H1 (cell line): ENCODE measurements around the gene MCEMP1. TPM values are rescaled to one million over a fixed set of nuclear protein-coding genes. Genes with fewer than 3 reads are reported as not detected.

ENCODE experiments used
- CTCF ChIA-PET: fragments of 300-600 bp; sonication (Branson Sonifier 250); formaldehyde crosslinking; loops from one replicate; lab custom pipeline; 2021; ENCODE audit not compliant: partially characterized antibody; lab: Charles Lee
- POLR2A ChIA-PET: fragments of 300-600 bp; sonication (Branson Sonifier 250); formaldehyde crosslinking; loops from one replicate; lab custom pipeline; 2021; ENCODE audit warnings: inconsistent platforms; ENCODE audit not compliant: partially characterized antibody; lab: Charles Lee
- DNase-seq, 2 experiments: peaks; one replicate each; pipeline versions ENCODE4 v3.0.0 to v3.0.0-alpha.2; 2010 to 2022; ENCODE audit warnings: low spot score in 2 of 2, low read depth in 1 of 2, mixed read lengths in 1 of 2
- FAIRE-seq: peaks from 2 replicates; lab custom pipeline; 2011; peaks lifted over from hg19 to GRCh38; lab: Jason Lieb, UNC
- H2AFZ ChIP-seq: 2 replicates; pipeline ENCODE4 v1.8.1; 2012; ENCODE audit warnings: low read length, inconsistent platforms
- H2AK5ac ChIP-seq: 2 replicates; pipeline ENCODE4 v1.6.1; 2013; ENCODE audit warnings: low read depth, low read length
- H2BK120ac ChIP-seq: replicated peaks from 2 replicates; pipeline ENCODE3; 2013; ENCODE audit warnings: low read depth, low read length, inconsistent platforms
- H2BK12ac ChIP-seq: 2 replicates; pipeline ENCODE4 v1.6.1; 2013; ENCODE audit warnings: low read depth, low read length
- H2BK15ac ChIP-seq: 2 replicates; pipeline ENCODE4 v1.6.1; 2013; ENCODE audit warnings: low read length
- H2BK20ac ChIP-seq: 2 replicates; pipeline ENCODE4 v1.6.1; 2013; ENCODE audit warnings: low read length
- H2BK5ac ChIP-seq: 2 replicates; pipeline ENCODE4 v1.6.1; 2013; ENCODE audit warnings: low read depth, low read length
- H3K14ac ChIP-seq: 2 replicates; pipeline ENCODE4 v1.6.1; 2013; ENCODE audit warnings: inconsistent platforms; ENCODE audit not compliant: insufficient read length
- H3K18ac ChIP-seq: 2 replicates; pipeline ENCODE4 v1.6.1; 2013; ENCODE audit warnings: low read length; ENCODE audit errors: extremely low read depth
- H3K23ac ChIP-seq: 2 replicates; pipeline ENCODE4 v1.6.1; 2013; ENCODE audit warnings: inconsistent platforms; ENCODE audit not compliant: insufficient read length
- H3K23me2 ChIP-seq: 2 replicates; pipeline ENCODE4 v1.6.1; 2013; ENCODE audit warnings: low read depth, low read length
- H3K27ac ChIP-seq: 2 replicates; pipeline ENCODE4 v1.6.1; 2011; ENCODE audit warnings: low read depth, low read length, inconsistent platforms
- H3K27me3 ChIP-seq, 4 experiments: replicated peaks in 1 of 4; 1 replicate in 1 of 4; 2 replicates in 3 of 4; pipeline versions ENCODE4 v1.6.1 to v1.8.1; 2011 to 2013; ENCODE audit warnings: low read length in 3 of 4, mild to moderate bottlenecking in 3 of 4, inconsistent platforms in 2 of 4, mixed read lengths in 2 of 4, moderate library complexity in 1 of 4; ENCODE audit not compliant: control insufficient read depth in 3 of 4, insufficient read depth in 3 of 4; ENCODE audit errors: extremely low read depth in 1 of 4
- H3K36me3 ChIP-seq, 4 experiments: 2 replicates each; pipeline versions ENCODE4 v1.6.1 to v1.8.1; 2011 to 2013; ENCODE audit warnings: mild to moderate bottlenecking in 4 of 4, low read length in 3 of 4, moderate library complexity in 2 of 4, control low read depth in 1 of 4, inconsistent platforms in 1 of 4; ENCODE audit not compliant: insufficient read depth in 4 of 4, control insufficient read depth in 2 of 4
- H3K4ac ChIP-seq: replicated peaks from 2 replicates; pipeline ENCODE3; 2013; ENCODE audit warnings: low read length, low read depth, mixed read lengths, inconsistent platforms; ENCODE audit not compliant: insufficient read length
- H3K4me1 ChIP-seq, 4 experiments: replicated peaks in 1 of 4; 1 replicate in 1 of 4; 2 replicates in 3 of 4; pipeline versions ENCODE4 v1.6.1 to v1.8.1; 2011 to 2013; ENCODE audit warnings: low read length in 3 of 4, inconsistent platforms in 2 of 4, mixed read lengths in 1 of 4; ENCODE audit not compliant: insufficient read depth in 4 of 4, control insufficient read depth in 3 of 4
- H3K4me2 ChIP-seq, 2 experiments: 2 replicates each; pipeline versions ENCODE4 v1.6.1 to v1.8.1; 2011 to 2013; ENCODE audit warnings: low read depth in 2 of 2, low read length in 2 of 2, control low read depth in 1 of 2, inconsistent platforms in 1 of 2, mild to moderate bottlenecking in 1 of 2; ENCODE audit not compliant: insufficient read depth in 1 of 2
- H3K4me3 ChIP-seq, 4 experiments: fragments of 200-600, 300-600 bp in 1 of 4; sonication (generic), shearing (Covaris generic), sonication (Bioruptor Twin) in 1 of 4; 2 replicates each; pipeline versions ENCODE4 v1.5.1 to v1.8.1; 2011 to 2016; ENCODE audit warnings: low read length in 4 of 4, low read depth in 3 of 4, control low read depth in 2 of 4, inconsistent platforms in 2 of 4, mild to moderate bottlenecking in 2 of 4, mixed read lengths in 1 of 4, moderate library complexity in 1 of 4; ENCODE audit not compliant: insufficient read depth in 2 of 4; ENCODE audit errors: extremely low read depth in 1 of 4
- H3K56ac ChIP-seq: replicated peaks from 2 replicates; pipeline ENCODE3; 2013; ENCODE audit warnings: low read depth, mild to moderate bottlenecking, mixed read lengths, low read length, inconsistent platforms; ENCODE audit not compliant: insufficient read length
- H3K79me1 ChIP-seq: 2 replicates; pipeline ENCODE4 v1.6.1; 2013; ENCODE audit warnings: low read depth, low read length, control low read depth
- H3K79me2 ChIP-seq, 2 experiments: 2 replicates each; pipeline versions ENCODE4 v1.6.1 to v1.8.1; 2012 to 2013; ENCODE audit warnings: low read length in 2 of 2, mild to moderate bottlenecking in 2 of 2, inconsistent platforms in 1 of 2; ENCODE audit not compliant: insufficient read depth in 2 of 2, control insufficient read depth in 1 of 2
- H3K9ac ChIP-seq, 4 experiments: replicated peaks in 1 of 4; 1 replicate in 1 of 4; 2 replicates in 3 of 4; pipeline versions ENCODE4 v1.6.1 to v1.8.1; 2011 to 2013; ENCODE audit warnings: low read depth in 3 of 4, low read length in 3 of 4, control low read depth in 2 of 4, mild to moderate bottlenecking in 2 of 4, moderate library complexity in 2 of 4, inconsistent platforms in 1 of 4; ENCODE audit errors: extremely low read depth in 1 of 4
- H3K9me3 ChIP-seq, 2 experiments: 2 replicates each; pipeline versions ENCODE4 v1.6.1 to v1.8.1; 2012 to 2013; ENCODE audit warnings: mild to moderate bottlenecking in 2 of 2, moderate library complexity in 2 of 2, control low read depth in 1 of 2, inconsistent platforms in 1 of 2, low read depth in 1 of 2, low read length in 1 of 2, mixed read lengths in 1 of 2; ENCODE audit not compliant: insufficient read depth in 2 of 2
- H4K20me1 ChIP-seq, 2 experiments: replicated peaks in 1 of 2; 2 replicates each; pipeline versions ENCODE3 to v1.8.1; 2011 to 2013; ENCODE audit warnings: inconsistent platforms in 2 of 2, low read length in 2 of 2, mild to moderate bottlenecking in 1 of 2; ENCODE audit not compliant: insufficient read depth in 2 of 2, control insufficient read depth in 1 of 2
- H4K5ac ChIP-seq: 2 replicates; pipeline ENCODE4 v1.6.1; 2013; ENCODE audit warnings: low read length, low read depth, mixed read lengths, inconsistent platforms; ENCODE audit not compliant: insufficient read length
- H4K8ac ChIP-seq: 2 replicates; pipeline ENCODE4 v1.8.0; 2013; ENCODE audit warnings: mild to moderate bottlenecking, moderate library complexity, low read length, inconsistent platforms; ENCODE audit not compliant: insufficient read depth; ENCODE audit errors: extremely low read depth
- H4K91ac ChIP-seq: replicated peaks from 2 replicates; pipeline ENCODE3; 2013; ENCODE audit warnings: low read length, mixed read lengths, inconsistent platforms; ENCODE audit not compliant: insufficient read length
- CREB1 ChIP-seq: IDR thresholded peaks from 2 replicates; pipeline ENCODE4 v1.6.1; 2012; ENCODE audit warnings: inconsistent platforms
- KDM4A ChIP-seq: IDR thresholded peaks from one replicate; pipeline ENCODE4 v1.7.1; 2012; ENCODE audit warnings: low read depth, mild to moderate bottlenecking, moderate library complexity, low read length, inconsistent platforms; ENCODE audit not compliant: severe bottlenecking
- RFX5 ChIP-seq: IDR thresholded peaks from 2 replicates; pipeline ENCODE4 v1.6.1; 2011; ENCODE audit warnings: low read depth, low read length, improper control_type of control experiment, borderline replicate concordance
- WGBS, 2 experiments: shearing (Covaris generic) in 1 of 2; methylation state at CpG; one replicate each; pipeline versions ENCODE4 v1.1.6 to v1.1.7; 2013 to 2015; ENCODE audit warnings: low lambda C conversion rate in 2 of 2, mixed read lengths in 2 of 2, inconsistent platforms in 1 of 2, low coverage in 1 of 2, missing lambda C conversion rate in 1 of 2; ENCODE audit not compliant: insufficient replicate concordance in 2 of 2, insufficient coverage in 1 of 2, insufficient read length in 1 of 2; ENCODE audit errors: extremely low coverage in 1 of 2, missing lambda C conversion rate in 1 of 2; 5-methylcytosine and 5-hydroxymethylcytosine counted together
- polyA plus RNA-seq, 7 experiments: library from polyadenylated mRNA; depleted of rRNA in 3 of 7; stranded (reverse) in 5 of 7; unstranded in 2 of 7; fragments of >200 nt in 5 of 7; fragments of 200-250 nt in 2 of 7; gene quantifications; 1 replicate in 5 of 7; 2 replicates in 1 of 7; 4 replicates in 1 of 7; pipeline versions ENCODE4 v1.2.1 to v1.2.3, GENCODE V29; 2011 to 2013; ENCODE audit warnings: missing spikeins in 2 of 7, mixed read lengths in 2 of 7
- total RNA-seq: library from RNA; stranded (reverse); fragmentation: NEBNext Ultra II Directional; extraction: Animal tissue kit (Norgen Biotek cat#: 25700); gene quantifications from 2 replicates; pipeline ENCODE4 v1.2.1, GENCODE V29; 2021

The MCEMP1 gene
- total and polyA plus RNA-seq, 2 of the 8 experiments (the other 6 are each of a cell fraction or from before 2014, with no cell fraction given): not detected

- H2BK12ac ChIP-seq: no peak overlapping the region
- H4K91ac ChIP-seq: peak overlapping the region; percentile 85
- no peaks in the 10 kb centered on the region for H4K20me1 ChIP-seq
- H2BK5ac ChIP-seq: 0 out of 2 replicates have a peak overlapping the region, but pooled peaks have one; percentile 12
- peaks cover 0 to 18% (median 11%) of the 10 kb centered on the region in 4 experiments; a peak in 4 of 7 replicates for H3K27me3 ChIP-seq
- H3K4me2 ChIP-seq: peak overlapping the region; percentile 70 to 86
- peak overlapping the region; percentile 43 for H2BK120ac ChIP-seq
- H2BK15ac ChIP-seq: no peak overlapping the region
- DNase-seq (peak in 1 of 2 experiments; percentile 60), FAIRE-seq (no peak)
- no peak overlapping the region for H3K56ac ChIP-seq
- peaks cover 2% of the 10 kb centered on the region; the same call in 1 of the 2 replicates for H3K23me2 ChIP-seq
- no peaks in the 10 kb centered on the region for H3K79me2 ChIP-seq
- H3K27ac ChIP-seq: no peak overlapping the region
- H4K8ac ChIP-seq: peak overlapping the region; percentile 79; the same call in 1 of the 2 replicates
- CTCF ChIA-PET: interaction anchor here (0.5 to 4.7 kb wide), 8 partner anchors 10 to 340 kb away, joined by 3 to 32 read pairs (median 4); partner anchors contain the start of gene TRAPPC5
- no peaks in the 10 kb centered on the region for H3K79me1 ChIP-seq
- H3K18ac ChIP-seq: peak overlapping the region; percentile 78; the same call in 1 of the 2 replicates
- no peak for TF ChIP-seq RFX5
- peak; percentile 44 for TF ChIP-seq KDM4A
- peak; percentile 72; the same call in 1 of the 2 replicates for TF ChIP-seq CREB1
- POLR2A ChIA-PET: interaction anchor here (0.5 to 1.2 kb wide), 2 partner anchors 10 to 130 kb away, joined by 3 read pairs; partner anchors contain the start of gene TRAPPC5
- WGBS, 2 experiments: 76% methylated on average over 8 of the region's 9 CpGs; no CpG with 5 or more reads in 1 of the 2 experiments
- H3K23ac ChIP-seq: no peak overlapping the region
- no peak overlapping the region for H3K14ac ChIP-seq
- peak overlapping the region; percentile 2 to 70 (median 48); a peak in 7 of 8 replicates for H3K4me3 ChIP-seq
- 0 out of 2 replicates have a peak overlapping the region, but pooled peaks have one; percentile 72 for H2BK20ac ChIP-seq
- no peak overlapping the region; the same call in 1 of the 2 replicates for H2AK5ac ChIP-seq
- H3K36me3 ChIP-seq: no peaks in the 10 kb centered on the region
- peak overlapping the region; percentile 92 for H2AFZ ChIP-seq
- H3K9me3 ChIP-seq: no peaks in the 10 kb centered on the region
- peak overlapping the region; percentile 43 for H4K5ac ChIP-seq
- H3K4ac ChIP-seq: no peak overlapping the region
- H3K4me1 ChIP-seq: peaks cover 0 to 3% (median 1%) of the 10 kb centered on the region in 4 experiments; a peak in 1 of 7 replicates
- H3K9ac ChIP-seq: no peak overlapping the region
These were observed 6.1 kb upstream of the MCEMP1 start for GRCh38 chr19:7670790-7671189.
